ENCODE measurements around the gene PTPRD. TPM values are rescaled to one million over a fixed set of nuclear protein-coding genes. Genes with fewer than 3 reads are reported as not detected.

The PTPRD gene
- total and polyA plus RNA-seq, 2 of the 4 experiments (the other 2 are of a cell fraction): 0.07 to 0.18 TPM

DNA sequence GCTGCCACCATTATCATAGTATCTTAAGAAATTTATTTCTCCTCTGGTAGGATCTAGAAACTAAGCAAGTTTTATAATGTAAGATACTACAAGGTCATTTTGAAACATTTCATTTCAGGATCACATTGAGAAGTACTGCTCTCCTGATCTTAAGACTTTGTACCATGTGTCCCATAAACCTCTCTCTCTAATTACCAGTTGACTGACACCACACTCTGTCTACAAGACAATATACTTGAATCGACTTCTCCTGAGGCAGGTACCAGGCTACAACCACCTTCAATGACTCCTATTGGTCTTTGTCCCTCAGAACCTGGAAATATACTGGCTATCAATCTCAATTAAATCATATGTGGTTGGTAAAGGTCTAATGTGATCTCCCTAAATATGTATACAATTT, 597.0 kb downstream of the PTPRD start:
- Histone ChIP-seq H3K23ac (ENCODE audit: low read depth, low read length) (no peak overlapping the region), H3K56ac (ENCODE audit: extremely low read depth, insufficient read depth, low read length) (no peak overlapping the region), H3K9ac (ENCODE audit: low read depth, low read length) (no peak overlapping the region), H3K27me3 (ENCODE audit: control insufficient read depth, insufficient read depth, low read length) (no peaks in the 10 kb centered on the region), H3K4me1 (ENCODE audit: control insufficient read depth, insufficient read depth, low read length) (no peaks in the 10 kb centered on the region), H3K4me2 (ENCODE audit: low read depth, low read length) (no peak overlapping the region), H2BK5ac (ENCODE audit: low read depth, low read length, poor library complexity, severe bottlenecking) (no peak overlapping the region), H3K18ac (ENCODE audit: low read depth, low read length) (no peak overlapping the region), H2BK15ac (ENCODE audit: low read depth, low read length) (no peak overlapping the region), H2AK5ac (ENCODE audit: low read depth, low read length) (no peak overlapping the region), H2AFZ (replicated peaks; ENCODE audit: low read length, poor library complexity) (no peak overlapping the region), H3K9me1 (ENCODE audit: insufficient read depth, low read length) (no peaks in the 10 kb centered on the region), H3K79me1 (ENCODE audit: low read depth in 1 of 2, low read length in 2 of 2) (no peaks in the 10 kb centered on the region), H3K4ac (ENCODE audit: low read depth, low read length) (no peak overlapping the region), H2BK20ac (ENCODE audit: low read depth, low read length) (no peak overlapping the region), H3K14ac (replicated peaks; ENCODE audit: low read depth, low read length) (no peak overlapping the region), H3K36me3 (ENCODE audit: control insufficient read depth, insufficient read depth, low read length) (no peaks in the 10 kb centered on the region), H4K5ac (ENCODE audit: low read depth, low read length) (no peak overlapping the region), H3K4me3 (ENCODE audit: insufficient read depth, low read depth, low read length) (no peak overlapping the region), H4K20me1 (ENCODE audit: insufficient read depth, low read length) (no peaks in the 10 kb centered on the region), H2AK9ac (replicated peaks; ENCODE audit: low read depth, low read length, poor library complexity) (no peak overlapping the region), H4K91ac (ENCODE audit: insufficient read depth, low read depth, low read length) (no peak overlapping the region), H4K8ac (ENCODE audit: low read depth in 2 of 2, low read length in 2 of 2) (no peak overlapping the region), H2BK120ac (ENCODE audit: low read depth, low read length) (no peak overlapping the region), H3K9me3 (ENCODE audit: control insufficient read depth, insufficient read depth, low read length) (no peaks in the 10 kb centered on the region), H3K27ac (ENCODE audit: insufficient read depth, low read length) (no peak overlapping the region)
- TF ChIP-seq FOS (IDR thresholded peaks at IDR 0.05; ENCODE audit: low read depth, low read length): no peak
- TF ChIP-seq, protein P1, sequence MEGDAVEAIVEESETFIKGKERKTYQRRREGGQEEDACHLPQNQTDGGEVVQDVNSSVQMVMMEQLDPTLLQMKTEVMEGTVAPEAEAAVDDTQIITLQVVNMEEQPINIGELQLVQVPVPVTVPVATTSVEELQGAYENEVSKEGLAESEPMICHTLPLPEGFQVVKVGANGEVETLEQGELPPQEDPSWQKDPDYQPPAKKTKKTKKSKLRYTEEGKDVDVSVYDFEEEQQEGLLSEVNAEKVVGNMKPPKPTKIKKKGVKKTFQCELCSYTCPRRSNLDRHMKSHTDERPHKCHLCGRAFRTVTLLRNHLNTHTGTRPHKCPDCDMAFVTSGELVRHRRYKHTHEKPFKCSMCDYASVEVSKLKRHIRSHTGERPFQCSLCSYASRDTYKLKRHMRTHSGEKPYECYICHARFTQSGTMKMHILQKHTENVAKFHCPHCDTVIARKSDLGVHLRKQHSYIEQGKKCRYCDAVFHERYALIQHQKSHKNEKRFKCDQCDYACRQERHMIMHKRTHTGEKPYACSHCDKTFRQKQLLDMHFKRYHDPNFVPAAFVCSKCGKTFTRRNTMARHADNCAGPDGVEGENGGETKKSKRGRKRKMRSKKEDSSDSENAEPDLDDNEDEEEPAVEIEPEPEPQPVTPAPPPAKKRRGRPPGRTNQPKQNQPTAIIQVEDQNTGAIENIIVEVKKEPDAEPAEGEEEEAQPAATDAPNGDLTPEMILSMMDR (conservative IDR thresholded peaks at IDR 0.05; ENCODE audit: low read depth, low read length): no peak
- no peak for TF ChIP-seq CHD1 (IDR thresholded peaks at IDR 0.05; ENCODE audit: low read depth, low read length)
- TF ChIP-seq MXI1 (IDR thresholded peaks at IDR 0.05; ENCODE audit: borderline replicate concordance, low read depth, low read length): no peak
- no peak for TF ChIP-seq SMC3 (IDR thresholded peaks at IDR 0.05; ENCODE audit: low read depth, low read length)
- TF ChIP-seq, protein P2, sequence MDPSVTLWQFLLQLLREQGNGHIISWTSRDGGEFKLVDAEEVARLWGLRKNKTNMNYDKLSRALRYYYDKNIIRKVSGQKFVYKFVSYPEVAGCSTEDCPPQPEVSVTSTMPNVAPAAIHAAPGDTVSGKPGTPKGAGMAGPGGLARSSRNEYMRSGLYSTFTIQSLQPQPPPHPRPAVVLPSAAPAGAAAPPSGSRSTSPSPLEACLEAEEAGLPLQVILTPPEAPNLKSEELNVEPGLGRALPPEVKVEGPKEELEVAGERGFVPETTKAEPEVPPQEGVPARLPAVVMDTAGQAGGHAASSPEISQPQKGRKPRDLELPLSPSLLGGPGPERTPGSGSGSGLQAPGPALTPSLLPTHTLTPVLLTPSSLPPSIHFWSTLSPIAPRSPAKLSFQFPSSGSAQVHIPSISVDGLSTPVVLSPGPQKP (IDR thresholded peaks at IDR 0.05; ENCODE audit: borderline replicate concordance, low read depth, low read length): no peak
- TF ChIP-seq RCOR1 (IDR thresholded peaks at IDR 0.05; ENCODE audit: insufficient replicate concordance, low read length): no peak
- TF ChIP-seq POLR2A (IDR thresholded peaks at IDR 0.05; ENCODE audit: low read depth, low read length): no peak
- no peak for TF ChIP-seq BHLHE40 (IDR thresholded peaks at IDR 0.05; ENCODE audit: low read depth, low read length)
- dilution Hi-C loops (cut with HindIII; ENCODE audit: low sequenced_read_pairs, unreplicated experiment): no loop called here
- ChIA-PET POLR2A (ENCODE audit: unreplicated experiment) (no interaction called here), CTCF (no interaction called here)
- BruUV-seq (replicated peaks): no TSS peak
- ATAC-seq (ENCODE audit: low read depth): no peak
- intact Hi-C loops (cut with micrococcal nuclease): no loop called here
- in situ Hi-C loops (cut with MboI; ENCODE audit: low sequenced_read_pairs): no loop called here
- DNase-seq: no peak
- WGBS, 2 experiments (ENCODE audit: extremely low coverage in 2 of 2, insufficient read length in 1 of 2): no CpG with 5 or more reads among the region's 1 CpG
